Airway epithelial cell (primary cell): ENCODE results near the gene CDKN1A. TPM values are rescaled to one million over a fixed set of nuclear protein-coding genes. Genes with fewer than 3 reads are reported as not detected.

Source experiments
- total RNA-seq: library from RNA; depleted of rRNA; stranded (reverse); fragments of >200 nt; gene quantifications from 2 replicates; pipeline ENCODE4 v1.2.3, GENCODE V29; 2015

Gene CDKN1A
- total RNA-seq: 595 and 650 TPM in 2 replicates

GRCh38 chr6:36678488-36679042 lies at the start of gene CDKN1A:
TSS of gene CDKN1A (plus strand) at chr6:36678714. CDS start at chr6:36684102, 5,388 bp downstream.

GRCh38 chr6:36697481-36697903 lies 19.0 kb downstream of the CDKN1A start, which contains the start of gene RAB44:
TSS of gene RAB44 (plus strand) at chr6:36697826. CDS start at chr6:36704236, 6,410 bp downstream.

Other genes starting within 250 kb of the CDKN1A start
- not detected in 2 replicates for gene PXT1, start 235.9 kb upstream of the CDKN1A start, total RNA-seq
- 17.3 and 27.4 TPM in 2 replicates for gene KCTD20, start 235.7 kb upstream of the CDKN1A start, total RNA-seq
- 18.1 and 22.5 TPM in 2 replicates for gene STK38, start 131.2 kb upstream of the CDKN1A start, total RNA-seq
- gene SRSF3, start 84.4 kb upstream of the CDKN1A start, total RNA-seq: 328 and 368 TPM in 2 replicates
- 0.07 and 0.19 TPM in 2 replicates for gene RAB44, start 19.1 kb downstream of the CDKN1A start, total RNA-seq
- gene CPNE5, start 160.7 kb downstream of the CDKN1A start, total RNA-seq: 0.05 and 0.07 TPM in 2 replicates
- 38.1 and 52.4 TPM in 2 replicates for gene PPIL1, start 196.1 kb downstream of the CDKN1A start, total RNA-seq
- 20.9 and 22.9 TPM in 2 replicates for gene C6orf89, start 207.2 kb downstream of the CDKN1A start, total RNA-seq